OCI-LY7 (cell line): ENCODE data around the gene COQ4. TPM values are rescaled to one million over a fixed set of nuclear protein-coding genes. Genes with fewer than 3 reads are reported as not detected.

Source experiments
- BruUV-seq: library from RNA; stranded (reverse); fragments of 400-500 nt; replicated peaks from 2 replicates; lab custom pipeline; 2021; lab: Mats Ljungman, UMichigan
- CTCF ChIA-PET: fragments of 300-600 bp; sonication (Branson Sonifier 250); formaldehyde crosslinking; loops from one replicate; lab custom pipeline; 2022; ENCODE audit warnings: antibody characterized with exemption; ENCODE audit not compliant: unreplicated experiment; lab: Charles Lee
- POLR2A ChIA-PET: fragments of 300-600 bp; sonication (Branson Sonifier 250); formaldehyde crosslinking; loops from one replicate; lab custom pipeline; 2022; ENCODE audit warnings: antibody characterized with exemption; lab: Charles Lee
- DNase-seq: peaks from one replicate; pipeline ENCODE4 v3.0.0-alpha.2; 2015; ENCODE audit warnings: low spot score
- H2AFZ ChIP-seq: fragments of 200-600 bp; sonication (generic), shearing (Covaris generic); 2 replicates; pipeline ENCODE4 v1.6.1; 2014; ENCODE audit warnings: mild to moderate bottlenecking, antibody characterized with exemption, low read length, moderate library complexity
- H3K27ac ChIP-seq: fragments of 200-600 bp; sonication (generic); 2 replicates; pipeline ENCODE4 v1.5.1; 2014; ENCODE audit warnings: mixed run types, low read depth, mild to moderate bottlenecking, moderate library complexity, low read length, inconsistent platforms; ENCODE audit not compliant: poor library complexity, severe bottlenecking
- H3K36me3 ChIP-seq: fragments of 200-600 bp; sonication (generic); 2 replicates; pipeline ENCODE4 v1.6.1; 2014; ENCODE audit warnings: mild to moderate bottlenecking, antibody characterized with exemption, low read length, moderate library complexity, mixed read lengths; ENCODE audit not compliant: insufficient read depth
- H3K4me1 ChIP-seq: fragments of 200-600 bp; sonication (generic); 2 replicates; pipeline ENCODE4 v1.5.1; 2014; ENCODE audit warnings: mild to moderate bottlenecking, low read length; ENCODE audit not compliant: insufficient read depth, poor library complexity, severe bottlenecking
- H3K4me2 ChIP-seq: fragments of 200-600 bp; sonication (generic); 2 replicates; pipeline ENCODE4 v1.6.1; 2014; ENCODE audit warnings: mild to moderate bottlenecking, low read length
- H3K4me3 ChIP-seq: fragments of 200-600 bp; sonication (generic); 2 replicates; pipeline ENCODE4 v1.5.1; 2014; ENCODE audit warnings: mild to moderate bottlenecking, low read depth, low read length; ENCODE audit not compliant: poor library complexity, severe bottlenecking
- H3K79me2 ChIP-seq: fragments of 200-600 bp; sonication (generic); 2 replicates; pipeline ENCODE4 v1.6.1; 2016; ENCODE audit warnings: low read depth, mild to moderate bottlenecking, low read length, moderate library complexity, mixed read lengths; ENCODE audit not compliant: insufficient read depth
- H3K9me2 ChIP-seq: fragments of 200-600 bp; sonication (generic); 2 replicates; pipeline ENCODE4 v1.6.1; 2016; ENCODE audit warnings: mild to moderate bottlenecking, low read length, mixed read lengths; ENCODE audit not compliant: insufficient read depth
- H3K9me3 ChIP-seq: fragments of 200-600 bp; sonication (generic); 2 replicates; pipeline ENCODE4 v1.6.1; 2014; ENCODE audit warnings: mild to moderate bottlenecking, mixed run types, low read length, mixed read lengths
- H4K20me1 ChIP-seq: fragments of 200-600 bp; sonication (generic); 2 replicates; pipeline ENCODE4 v1.6.1; 2014; ENCODE audit warnings: mild to moderate bottlenecking, antibody characterized with exemption, low read length, moderate library complexity, mixed read lengths; ENCODE audit not compliant: insufficient read depth
- CTCF ChIP-seq: fragments of 200-600 bp; sonication (generic); conservative IDR thresholded peaks from 2 replicates; pipeline ENCODE4 v1.5.1; 2014; ENCODE audit warnings: mild to moderate bottlenecking, antibody characterized with exemption, low read length, moderate library complexity, mixed read lengths
- EZH2phosphoT487 ChIP-seq: fragments of 200-600 bp; sonication (generic); IDR thresholded peaks from 2 replicates; pipeline ENCODE4 v1.6.1; 2018; ENCODE audit warnings: low read depth, borderline replicate concordance, mild to moderate bottlenecking, mixed run types, antibody characterized with exemption, low read length, moderate library complexity, mixed read lengths
- intact Hi-C: fragments of 100-400 bp; cut with micrococcal nuclease; formaldehyde crosslinking; loops from one replicate; pipeline ENCODE4 v1.10.0; 2022; ENCODE audit not compliant: unreplicated experiment
- total RNA-seq, 2 experiments: library from RNA; depleted of rRNA in 1 of 2; stranded (reverse); fragments of >200 nt in 1 of 2; shearing (Covaris generic) in 1 of 2; gene quantifications; 2 replicates each; pipeline ENCODE4 v1.2.3, GENCODE V29; 2014 to 2022

COQ4 gene
- total RNA-seq, 2 experiments from 2014 or later = 53.4 to 55.8 TPM

- DNase-seq = no peak
- no peak overlapping the region for H3K4me3 ChIP-seq
- no peaks in the 10 kb centered on the region for H3K9me2 ChIP-seq
- intact Hi-C loops = no loop called here
- CTCF ChIA-PET = interaction anchor here (0.6 kb wide), 3 partner anchors 44 to 808 kb away, joined by 4 to 11 read pairs (median 4); no protein-coding TSS in a partner anchor
- H3K4me1 ChIP-seq = no peaks in the 10 kb centered on the region
- TSS peak; percentile 36 for BruUV-seq
- H2AFZ ChIP-seq = no peak overlapping the region
- H4K20me1 ChIP-seq = no peaks in the 10 kb centered on the region
- H3K27ac ChIP-seq = no peak overlapping the region
- H3K36me3 ChIP-seq = peaks cover 5% of the 10 kb centered on the region; the same call in 1 of the 2 replicates
- H3K4me2 ChIP-seq = no peak overlapping the region
- no peaks in the 10 kb centered on the region for H3K9me3 ChIP-seq
- POLR2A ChIA-PET = interaction anchor here (0.6 to 1.3 kb wide), 3 partner anchors 32 to 101 kb away, joined by 3 read pairs; no protein-coding TSS in a partner anchor
- no peaks in the 10 kb centered on the region for H3K79me2 ChIP-seq
- TF ChIP-seq EZH2phosphoT487 (no peak), CTCF (no peak)
Measured at GRCh38 chr9:128360826-128361225, 38.2 kb downstream of the COQ4 start.

- TF ChIP-seq CTCF (no peak), EZH2phosphoT487 (no peak)
- H3K4me1 ChIP-seq = no peaks in the 10 kb centered on the region
- H3K27ac ChIP-seq = no peak overlapping the region
- no peak for DNase-seq
- no peaks in the 10 kb centered on the region for H3K36me3 ChIP-seq
- H2AFZ ChIP-seq = no peak overlapping the region
- H3K9me3 ChIP-seq = no peaks in the 10 kb centered on the region
- H3K4me3 ChIP-seq = no peak overlapping the region
- H4K20me1 ChIP-seq = no peaks in the 10 kb centered on the region
- ChIA-PET POLR2A (interaction anchor here (0.6 to 1.7 kb wide), 3 partner anchors 9 to 101 kb away, joined by 3 to 4 read pairs (median 3); partner anchors contain the start of gene URM1), CTCF (interaction anchor here (0.6 to 1.2 kb wide), 5 partner anchors 10 to 807 kb away, joined by 3 to 11 read pairs (median 4); partner anchors contain the start of gene URM1)
- no peaks in the 10 kb centered on the region for H3K9me2 ChIP-seq
- no peaks in the 10 kb centered on the region for H3K79me2 ChIP-seq
- intact Hi-C loops = no loop called here
- no peak overlapping the region; the same call in 1 of the 2 replicates for H3K4me2 ChIP-seq
- no TSS peak for BruUV-seq
Measured at GRCh38 chr9:128361296-128361985, 38.8 kb downstream of the COQ4 start.
